GM23338 (cell line): ENCODE measurements around the gene LMF1. TPM values are rescaled to one million over a fixed set of nuclear protein-coding genes. Genes with fewer than 3 reads are reported as not detected.
A peak's percentile ranks its signal among the peaks of the same experiment; 100 is the strongest.

Source experiments
- ATAC-seq: fragments of 200-7000 bp; cut with Tn5 transposase; 3 replicates; pipeline ENCODE4 v1.9.1; 2020
- DNase-seq: peaks from one replicate; pipeline ENCODE4 v3.0.0-alpha.2; 2015; ENCODE audit warnings: low spot score
- H2AFZ ChIP-seq: fragments of 200-600 bp; sonication (generic); 2 replicates; pipeline ENCODE4 v1.8.0; 2016; ENCODE audit warnings: antibody characterized with exemption, mild to moderate bottlenecking, moderate library complexity
- H3F3A ChIP-seq: fragments of 200-600 bp; sonication (generic); replicated peaks from 2 replicates; pipeline ENCODE4 v1.8.0; 2017; ENCODE audit warnings: antibody characterized with exemption, mixed run types, low read depth
- H3K27ac ChIP-seq: fragments of 200-600 bp; sonication (generic); 2 replicates; pipeline ENCODE4 v1.6.1; 2016; ENCODE audit warnings: low read depth
- H3K27me3 ChIP-seq: fragments of 200-600 bp; sonication (generic); 2 replicates; pipeline ENCODE4 v1.8.0; 2016; ENCODE audit warnings: mild to moderate bottlenecking, mixed run types, moderate library complexity; ENCODE audit not compliant: insufficient read depth
- H3K36me3 ChIP-seq: fragments of 200-600 bp; sonication (generic); 2 replicates; pipeline ENCODE4 v1.8.0; 2016; ENCODE audit warnings: mild to moderate bottlenecking; ENCODE audit not compliant: insufficient read depth
- H3K4me1 ChIP-seq: fragments of 200-600 bp; sonication (generic); 2 replicates; pipeline ENCODE4 v1.8.0; 2016; ENCODE audit warnings: mild to moderate bottlenecking, moderate library complexity; ENCODE audit not compliant: insufficient read depth
- H3K4me2 ChIP-seq: fragments of 200-600 bp; sonication (generic); 2 replicates; pipeline ENCODE4 v1.7.1; 2017; ENCODE audit warnings: mixed run types
- H3K4me3 ChIP-seq: fragments of 200-600 bp; sonication (generic); 2 replicates; pipeline ENCODE4 v1.6.1; 2016; ENCODE audit warnings: mixed run types
- H3K79me2 ChIP-seq: fragments of 200-600 bp; sonication (generic); replicated peaks from 2 replicates; pipeline ENCODE4 v1.8.0; 2017; ENCODE audit warnings: mild to moderate bottlenecking; ENCODE audit not compliant: insufficient read depth
- H3K9me2 ChIP-seq: fragments of 200-600 bp; sonication (generic); 2 replicates; pipeline ENCODE4 v1.8.0; 2017; ENCODE audit not compliant: insufficient read depth
- H4K20me1 ChIP-seq: fragments of 200-600 bp; sonication (generic); replicated peaks from 2 replicates; pipeline ENCODE4 v1.8.0; 2017; ENCODE audit warnings: mild to moderate bottlenecking; ENCODE audit not compliant: insufficient read depth
- H3K27ac Mint-ChIP-seq: 2 replicates; pipeline ENCODE4 v1.8.0; 2020; ENCODE audit warnings: inconsistent platforms, mild to moderate bottlenecking, moderate library complexity, mixed read lengths
- H3K27me3 Mint-ChIP-seq: 3 replicates; pipeline ENCODE4 v1.8.0; 2022; ENCODE audit warnings: low read depth, mild to moderate bottlenecking, moderate library complexity, mixed read lengths, inconsistent platforms; ENCODE audit not compliant: insufficient read depth, poor library complexity
- H3K36me3 Mint-ChIP-seq: 3 replicates; pipeline ENCODE4 v1.8.0; 2021; ENCODE audit warnings: low read depth, mild to moderate bottlenecking, inconsistent platforms, moderate library complexity, mixed read lengths
- H3K4me1 Mint-ChIP-seq: 3 replicates; pipeline ENCODE4 v1.8.0; 2020; ENCODE audit warnings: mild to moderate bottlenecking, inconsistent platforms, mixed read lengths
- H3K4me3 Mint-ChIP-seq: 3 replicates; pipeline ENCODE4 v1.8.0; 2021; ENCODE audit warnings: moderate library complexity, mild to moderate bottlenecking, inconsistent platforms, mixed read lengths
- H3K9me3 Mint-ChIP-seq: 3 replicates; pipeline ENCODE4 v1.8.0; 2020; ENCODE audit warnings: moderate library complexity, mild to moderate bottlenecking, inconsistent platforms, mixed read lengths
- CREB1 ChIP-seq: fragments of 250-450 bp; sonication (Bioruptor Pico); IDR thresholded peaks from 2 replicates; pipeline ENCODE4 v1.5.0; 2020; ENCODE audit warnings: low read depth, mild to moderate bottlenecking, moderate library complexity
- ETS1 ChIP-seq: IDR thresholded peaks from 2 replicates; pipeline ENCODE4 v1.6.1; 2016; ENCODE audit warnings: antibody characterized with exemption
- JUNB ChIP-seq: IDR thresholded peaks from one replicate; pipeline ENCODE4 v1.6.1; 2016; ENCODE audit warnings: antibody characterized with exemption; ENCODE audit not compliant: unreplicated experiment
- NANOG ChIP-seq: IDR thresholded peaks from 2 replicates; pipeline ENCODE4 v1.6.1; 2016; ENCODE audit warnings: antibody characterized with exemption, borderline replicate concordance
- POLR2AphosphoS5 ChIP-seq: IDR thresholded peaks from 2 replicates; pipeline ENCODE4 v1.6.1; 2016; ENCODE audit warnings: antibody characterized with exemption, low read depth
- REST ChIP-seq: IDR thresholded peaks from one replicate; pipeline ENCODE4 v1.6.1; 2018; ENCODE audit warnings: antibody characterized with exemption; ENCODE audit not compliant: unreplicated experiment
- ZNF331 ChIP-seq: fragments of 250-450 bp; sonication (Bioruptor Pico); IDR thresholded peaks from 2 replicates; pipeline ENCODE4 v1.5.0; 2020; ENCODE audit warnings: low read depth, mild to moderate bottlenecking, moderate library complexity
- ZNF462 ChIP-seq: fragments of 250-450 bp; sonication (Bioruptor Pico); IDR thresholded peaks from 2 replicates; pipeline ENCODE4 v1.5.0; 2020; ENCODE audit warnings: mild to moderate bottlenecking, moderate library complexity
- long read RNA-seq: library from polyadenylated mRNA; unstranded; transcript quantifications from one replicate; pipeline ENCODE4 v2.0.0, GENCODE V29; 2020; ENCODE audit not compliant: unreplicated experiment
- polyA plus RNA-seq: library from polyadenylated mRNA; unstranded; fragments of >200 nt; fragmentation: Nextera tagmentation; extraction: Ambion mirVana; gene quantifications from 2 replicates; pipeline ENCODE4 v1.2.1, GENCODE V29; 2016
- total RNA-seq: library from RNA; depleted of rRNA; stranded (reverse); fragments of >200 nt; shearing (Covaris generic); gene quantifications from 2 replicates; pipeline ENCODE4 v1.2.3, GENCODE V29; 2014; rRNA removed

The LMF1 gene
- total RNA-seq (2.9 and 10.1 TPM in 2 replicates), polyA plus RNA-seq (3.6 and 4.2 TPM in 2 replicates)
- long read RNA-seq = 0 reads

GRCh38 chr16:970766-971581 is at the start of gene LMF1:
Gene LMF1 (minus strand): TSS chr16:970984. CDS start chr16:970980, 4 bp downstream.
- Histone ChIP-seq H3K27ac (no peak within 1 kb of the TSS), H3K4me3 (peak within 1 kb of the TSS; percentile 84), H3F3A (0 out of 2 replicates have a peak, but pooled peaks cover 5% of the 10 kb centered on the region), H3K4me1 (peaks cover 4% of the 10 kb centered on the region; the same call in 1 of the 2 replicates), H3K36me3 (no peaks in the 10 kb centered on the region), H3K4me2 (peak within 1 kb of the TSS; percentile 81), H2AFZ (peak within 1 kb of the TSS; percentile 95), H3K9me2 (no peaks in the 10 kb centered on the region), H4K20me1 (0 out of 2 replicates have a peak, but pooled peaks cover 4% of the 10 kb centered on the region), H3K27me3 (peaks cover 9% of the 10 kb centered on the region), H3K79me2 (no peaks in the 10 kb centered on the region)
- Mint-ChIP-seq H3K27me3 (peaks cover 16% of the 10 kb centered on the region), H3K27ac (no peak within 1 kb of the TSS), H3K36me3 (no peaks in the 10 kb centered on the region; the same call in 2 of the 3 replicates), H3K4me3 (peak within 1 kb of the TSS; percentile 73), H3K4me1 (peaks cover 11% of the 10 kb centered on the region), H3K9me3 (no peaks in the 10 kb centered on the region; the same call in 2 of the 3 replicates)
- peak; percentile 77 for TF ChIP-seq POLR2AphosphoS5
- no peak for TF ChIP-seq ZNF331 (CRISPR knock-in tag)
- DNase-seq (peak; percentile 91), ATAC-seq (peak; percentile 82)

GRCh38 chr16:1020091-1020399 is 49.3 kb upstream of the LMF1 start:
- Histone ChIP-seq H3K79me2 (no peaks in the 10 kb centered on the region), H2AFZ (no peak overlapping the region), H3F3A (no peaks in the 10 kb centered on the region), H3K4me1 (no peaks in the 10 kb centered on the region), H3K4me2 (no peak overlapping the region), H3K4me3 (no peak overlapping the region), H4K20me1 (no peaks in the 10 kb centered on the region), H3K27ac (no peak overlapping the region), H3K36me3 (no peaks in the 10 kb centered on the region), H3K9me2 (no peaks in the 10 kb centered on the region), H3K27me3 (no peaks in the 10 kb centered on the region)
- no peak for TF ChIP-seq JUNB
- no peak for TF ChIP-seq REST
- no peak for TF ChIP-seq ETS1
- TF ChIP-seq NANOG = no peak
- TF ChIP-seq POLR2AphosphoS5 = no peak
- TF ChIP-seq ZNF462 (CRISPR knock-in tag) = no peak
- no peak for TF ChIP-seq ZNF331 (CRISPR knock-in tag)
- TF ChIP-seq CREB1 = no peak
- no peak overlapping the region for H3K4me3 Mint-ChIP-seq
- H3K27me3 Mint-ChIP-seq = peaks cover 2% of the 10 kb centered on the region
- DNase-seq (no peak), ATAC-seq (no peak)
- no peak overlapping the region for H3K27ac Mint-ChIP-seq
- no peaks in the 10 kb centered on the region for H3K9me3 Mint-ChIP-seq
- no peaks in the 10 kb centered on the region for H3K36me3 Mint-ChIP-seq
- H3K4me1 Mint-ChIP-seq = no peaks in the 10 kb centered on the region
